NCI-H128 (cell line): Measurements from ENCODE around the gene MAD2L1BP.
"Not testable (repeated sequence)": the region's sequence is repeated elsewhere in the genome, so short reads cannot be mapped to it uniquely, and the experiment has no call there.

Source experiments
- DNase-seq: peaks from one replicate; lab custom pipeline; 2025; ENCODE audit not compliant: unreplicated experiment; lab: John Stamatoyannopoulos, UW

MAD2L1BP gene

DNA sequence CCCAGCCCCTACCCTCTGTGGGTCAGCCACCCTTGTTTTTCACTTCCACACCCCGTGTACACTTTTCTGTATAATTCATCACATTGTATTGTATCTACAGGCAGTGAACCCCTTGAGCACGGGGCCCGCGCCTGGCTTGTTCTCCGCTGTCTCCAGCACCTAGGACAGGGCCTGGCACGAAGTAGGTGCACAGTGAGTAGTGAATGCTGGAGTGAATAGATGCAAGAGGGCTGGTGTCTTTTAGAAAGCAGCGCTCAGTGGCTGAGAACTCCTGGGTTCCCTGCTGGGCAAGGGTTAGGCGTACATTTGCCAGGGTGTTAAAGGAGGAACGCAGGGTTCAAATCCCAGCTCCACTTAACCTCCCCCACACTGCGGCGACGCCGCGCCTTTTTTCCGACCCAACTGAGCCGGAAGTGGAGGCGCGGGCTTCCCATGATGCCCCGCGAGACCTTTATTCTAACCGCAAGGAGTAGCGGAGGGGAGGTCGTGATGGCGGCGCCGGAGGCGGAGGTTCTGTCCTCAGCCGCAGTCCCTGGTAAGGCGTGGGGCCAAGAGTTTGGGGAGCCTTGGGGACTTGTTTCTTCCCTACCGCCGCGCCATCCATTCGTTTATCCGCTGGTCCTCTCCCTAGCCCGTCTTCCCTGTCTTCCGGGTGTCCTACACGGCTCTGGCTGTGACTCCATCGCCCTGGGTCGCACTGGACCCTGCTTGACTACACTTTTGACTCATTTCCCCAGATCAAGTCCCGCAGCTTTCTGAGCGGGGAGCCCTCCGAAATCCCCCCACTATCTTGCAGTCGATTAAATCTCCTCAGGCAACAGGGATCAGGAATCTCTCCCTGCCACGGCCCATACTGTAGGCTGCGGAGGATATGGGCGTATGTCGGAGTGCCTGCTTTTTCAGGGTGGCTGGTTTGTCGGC is at the start of gene MAD2L1BP:
Gene MAD2L1BP (plus strand): TSS at position 454 of the 921 bp plus-strand sequence. CDS start 36 bp downstream, at position 490.
- DNase-seq = peak; percentile 76

DNA sequence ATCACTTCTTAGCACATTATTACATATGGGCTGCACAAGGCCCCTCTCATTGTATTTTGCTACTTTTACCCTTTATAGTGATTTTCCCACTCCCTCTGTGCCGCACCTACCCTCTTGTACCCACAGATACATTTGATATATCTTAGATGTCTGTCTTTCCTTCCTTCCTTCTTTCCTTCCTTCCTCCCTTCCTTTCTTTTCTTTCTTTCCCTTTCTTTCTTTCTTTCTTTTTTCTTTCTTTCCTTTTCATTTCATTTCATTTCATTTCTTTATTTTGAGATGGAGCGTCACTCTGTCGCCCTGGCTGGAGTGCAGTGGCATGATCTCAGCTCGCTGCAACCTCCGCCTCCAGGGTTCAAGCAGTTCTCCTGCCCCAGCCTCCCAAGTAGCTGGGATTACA is 47.4 kb upstream of the MAD2L1BP start:
- DNase-seq = no peak

GRCh38 chr6:43589564-43589963 is 46.1 kb upstream of the MAD2L1BP start:
- DNase-seq = not testable (repeated sequence)

- no peak for DNase-seq
These were observed 41.7 kb upstream of the MAD2L1BP start for GRCh38 chr6:43593938-43594337.

DNA sequence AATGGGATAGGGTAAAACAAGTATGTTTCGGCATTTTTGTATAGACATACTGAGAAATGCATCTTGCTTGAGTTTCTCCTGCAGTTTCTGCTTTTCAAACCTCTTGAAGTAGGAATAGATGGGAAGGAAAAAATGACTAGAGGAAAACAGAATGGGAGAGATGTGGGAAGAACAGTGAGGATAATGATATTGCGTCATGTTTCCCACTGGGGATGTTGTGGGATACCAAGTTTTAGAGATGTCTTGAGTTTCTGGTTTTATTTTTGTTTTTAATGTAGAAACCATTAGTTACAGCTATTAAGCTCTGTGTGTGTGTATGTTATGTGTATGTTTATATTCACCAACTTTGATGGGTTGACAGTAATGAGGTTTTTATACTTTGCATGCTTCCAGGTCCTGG is 35.0 kb upstream of the MAD2L1BP start:
- DNase-seq = no peak

- DNase-seq = no peak
These were observed 31.5 kb upstream of the MAD2L1BP start for GRCh38 chr6:43604174-43604573.

DNA sequence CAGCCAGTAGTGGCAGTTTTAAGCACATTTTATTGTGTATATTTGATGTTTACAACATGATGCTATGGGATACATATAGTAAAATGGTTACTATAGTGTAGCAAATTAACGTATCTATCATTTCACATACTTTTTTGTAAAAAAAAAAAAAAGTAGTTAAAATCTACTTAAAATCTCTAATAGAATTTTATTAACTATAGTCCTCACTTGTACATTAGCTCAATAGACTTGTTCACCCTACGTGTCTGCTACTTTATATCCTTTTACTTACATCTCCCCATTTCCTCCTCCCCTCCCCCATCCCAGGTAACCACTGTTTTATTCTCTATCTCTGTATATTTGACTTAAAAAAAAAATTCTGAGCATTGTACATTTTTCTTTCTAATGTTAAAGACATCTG is 29.6 kb upstream of the MAD2L1BP start:
- DNase-seq = no peak

DNA sequence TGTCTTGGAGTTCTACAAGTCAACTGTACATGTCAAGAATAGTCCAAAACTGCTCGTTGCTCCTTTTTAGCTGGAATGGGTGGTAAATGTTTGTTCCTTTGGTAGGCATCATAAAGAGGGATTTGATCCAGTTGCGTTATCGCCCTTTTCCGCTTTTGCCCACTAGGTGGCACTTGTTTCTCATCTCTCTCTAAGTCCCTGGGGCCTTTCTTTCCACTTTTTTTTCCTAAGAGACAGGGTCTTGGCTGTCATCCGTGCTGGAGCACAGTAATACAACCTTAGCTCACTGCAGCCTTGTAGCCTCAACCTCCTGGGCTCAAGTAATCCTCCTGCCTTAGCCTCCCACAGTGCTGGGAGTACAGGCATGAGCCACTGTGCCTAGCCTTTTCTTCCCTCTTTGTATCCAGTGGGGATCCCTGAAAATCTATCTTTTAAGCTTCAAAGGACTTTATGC is 27.3 kb upstream of the MAD2L1BP start:
- peak; percentile 69 for DNase-seq

DNA sequence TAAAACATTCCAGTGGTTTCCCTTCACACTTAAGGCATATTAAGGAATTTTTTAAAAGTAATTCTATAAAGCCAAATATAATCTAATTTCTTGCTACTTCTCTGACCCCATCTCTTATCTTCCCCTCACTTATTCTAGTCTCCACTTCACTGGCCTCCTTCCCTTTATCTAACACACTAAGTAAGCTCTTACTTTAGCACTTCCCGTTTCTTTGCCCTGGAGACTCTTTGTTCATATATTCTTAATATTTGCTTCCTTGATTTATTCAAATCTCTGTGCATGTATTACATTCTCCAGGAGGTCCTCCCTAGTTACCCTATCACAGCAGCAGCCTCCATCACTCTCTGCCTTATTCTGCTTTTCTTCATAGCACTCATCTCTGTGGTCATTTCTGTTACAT is 26.8 kb upstream of the MAD2L1BP start:
- no peak for DNase-seq

DNA sequence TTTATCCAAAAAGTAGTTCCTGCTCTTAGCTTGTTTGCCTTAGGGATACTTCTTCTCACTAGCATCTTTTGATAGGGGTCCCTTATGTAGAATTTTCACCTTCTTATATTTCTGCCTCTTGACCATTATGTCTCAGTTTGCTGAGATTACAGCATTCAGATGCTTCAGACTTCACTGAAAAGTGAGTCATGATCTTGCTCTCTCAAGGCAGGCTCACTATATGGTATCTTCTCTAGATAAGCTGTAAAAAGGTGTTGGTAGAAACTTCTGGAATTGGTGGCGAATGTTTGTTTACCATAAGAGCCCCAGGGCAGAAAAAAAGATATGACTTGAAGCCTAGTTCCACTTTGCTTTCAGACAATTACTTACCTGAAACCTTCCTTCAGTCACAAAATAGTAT is 26.2 kb upstream of the MAD2L1BP start:
- no peak for DNase-seq

- DNase-seq = no peak
These were observed 25.2 kb upstream of the MAD2L1BP start for GRCh38 chr6:43610431-43610830.

GRCh38 chr6:43613721-43614395 is 21.8 kb upstream of the MAD2L1BP start:
- DNase-seq = no peak

DNA sequence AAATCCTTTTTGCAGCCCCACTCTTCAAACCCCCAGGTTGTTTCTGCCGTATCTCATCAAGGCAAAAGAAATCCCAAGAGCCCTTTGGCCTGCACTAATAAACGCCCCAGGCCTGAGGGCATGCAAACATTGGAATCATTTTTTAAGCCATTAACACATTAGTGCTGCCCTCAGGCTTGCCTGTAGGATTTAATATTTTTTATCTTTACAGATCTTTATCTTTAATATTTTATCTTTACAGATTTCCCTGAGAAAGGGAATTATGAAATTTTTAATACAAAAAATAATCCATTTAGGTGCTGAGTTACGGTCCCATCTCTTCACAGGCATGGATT is 21.3 kb upstream of the MAD2L1BP start:
- DNase-seq = no peak

GRCh38 chr6:43616725-43617472 is 18.7 kb upstream of the MAD2L1BP start:
- no peak for DNase-seq

DNA sequence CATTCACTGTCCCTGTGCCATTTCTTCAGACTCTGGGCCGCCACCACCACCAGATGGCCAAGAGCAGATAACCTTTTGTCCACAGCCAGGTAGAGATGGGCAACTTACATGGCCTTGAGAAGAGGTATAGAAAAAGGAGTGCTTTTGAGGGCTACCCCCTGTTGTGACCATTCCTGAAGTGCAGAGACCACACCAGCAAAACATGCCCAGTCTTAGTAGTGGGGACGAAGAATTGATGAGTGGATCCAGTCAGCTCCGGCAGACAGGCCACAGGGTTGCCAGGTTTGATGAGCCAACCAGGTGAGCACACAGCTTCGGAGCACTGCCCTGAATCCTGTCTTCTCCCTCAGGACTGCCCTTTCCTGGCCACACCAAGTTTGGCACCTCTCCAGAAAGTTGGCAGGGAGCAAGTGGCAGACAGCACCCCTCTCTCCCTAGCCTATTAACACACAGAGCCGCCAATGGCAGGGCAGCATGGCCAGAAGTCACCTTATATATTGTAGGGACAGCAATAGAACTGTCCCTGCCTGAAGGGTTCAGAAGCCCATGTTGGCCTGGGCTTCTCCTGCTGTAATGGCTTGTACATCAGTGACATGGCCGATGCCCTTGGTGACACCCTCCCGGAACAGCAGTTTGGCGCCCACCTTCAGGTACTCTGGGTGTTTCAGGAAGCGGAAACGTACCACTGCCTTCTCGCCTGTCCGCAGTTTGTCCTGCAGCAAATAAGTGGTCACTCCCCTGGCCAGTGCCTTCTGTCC is 14.4 kb upstream of the MAD2L1BP start:
- DNase-seq = no peak

DNA sequence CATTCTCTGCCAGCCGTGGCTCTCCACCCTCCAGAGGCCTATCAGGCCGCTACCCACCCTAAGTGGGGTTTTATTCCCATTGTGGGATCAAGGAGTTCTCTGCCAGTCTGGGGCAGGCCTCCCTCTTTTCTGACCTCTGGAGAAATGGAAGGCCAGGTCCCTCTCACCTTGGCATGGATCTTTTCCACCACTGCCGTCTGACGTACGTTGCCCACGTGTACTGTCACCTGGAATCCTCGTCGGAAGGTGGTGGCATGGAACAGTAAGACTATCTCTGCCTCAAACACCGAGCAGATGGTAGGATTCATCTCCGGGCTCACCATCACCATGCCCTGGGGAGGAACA is 13.8 kb upstream of the MAD2L1BP start:
- no peak for DNase-seq

- DNase-seq = no peak
These were observed 13.1 kb upstream of the MAD2L1BP start for GRCh38 chr6:43622541-43622940.

DNA sequence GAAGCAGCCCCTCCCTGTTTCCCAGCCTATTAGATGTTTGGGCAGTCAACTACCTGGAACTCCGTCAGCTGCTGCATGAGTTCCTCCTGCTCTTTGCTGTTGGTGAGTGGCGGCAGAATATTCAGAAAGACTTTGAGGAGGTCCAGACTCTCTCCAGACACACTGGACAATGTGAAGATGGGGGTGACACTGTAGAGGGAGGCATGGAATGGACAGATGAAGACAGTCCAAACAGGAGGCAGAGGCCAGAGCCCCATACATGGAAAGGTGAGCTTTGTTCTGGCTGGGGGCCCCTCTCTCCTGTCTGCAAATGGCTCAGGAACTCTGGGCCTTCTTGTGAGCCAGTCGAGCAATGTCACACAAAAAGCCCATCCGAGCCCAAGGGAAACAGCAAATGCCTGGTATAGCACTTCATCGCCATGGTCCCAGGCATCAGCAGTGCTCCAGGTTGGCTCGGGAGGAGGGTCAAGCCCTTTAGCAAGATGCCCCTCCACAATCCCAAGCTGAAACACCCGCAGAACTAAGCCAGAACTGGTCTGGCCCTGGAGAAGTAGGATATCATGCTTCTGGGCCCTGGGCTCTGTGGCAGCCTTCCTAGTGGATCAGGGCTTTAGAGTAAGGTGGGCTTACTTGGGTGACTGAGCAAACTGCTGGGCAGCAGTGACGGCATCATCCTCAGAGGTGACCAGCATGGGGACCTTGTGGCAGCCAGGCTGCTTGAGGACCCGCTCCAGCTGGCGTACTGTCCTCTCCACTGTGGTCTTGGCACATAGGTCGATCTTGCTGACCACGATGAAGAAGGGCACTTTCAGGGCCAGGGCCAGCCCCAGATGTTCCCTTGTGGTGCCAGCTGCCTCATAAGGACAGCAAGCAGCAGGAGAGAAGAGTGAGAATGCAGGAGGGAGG is 11.5 kb upstream of the MAD2L1BP start:
- no peak for DNase-seq

DNA sequence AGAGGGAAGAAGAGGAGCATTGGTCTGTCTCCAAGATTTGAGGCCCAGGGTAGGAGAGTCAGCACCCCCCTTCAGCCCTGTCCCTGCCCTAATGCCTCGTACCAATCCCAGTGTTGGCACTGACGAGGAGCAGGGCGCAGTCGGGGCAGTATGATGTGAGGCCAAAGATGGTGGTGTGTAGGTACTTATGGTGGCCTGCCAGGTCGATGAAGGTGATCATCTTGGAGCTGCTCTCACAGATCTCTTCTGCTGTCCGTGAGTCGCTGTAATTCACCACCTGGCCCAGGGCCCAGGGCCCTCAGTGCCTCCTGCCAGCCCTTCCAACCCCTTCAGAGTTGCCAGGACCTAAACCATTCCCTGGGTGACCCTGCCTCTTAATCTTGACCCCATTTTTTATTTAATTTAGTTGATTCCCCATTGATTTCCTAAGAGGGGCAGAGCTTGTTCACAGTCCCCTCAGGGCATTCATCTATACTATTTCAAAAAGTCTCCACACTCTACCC is 10.8 kb upstream of the MAD2L1BP start:
- no peak for DNase-seq
